Measurements from ENCODE around the gene GABRR3.

The GABRR3 gene

GRCh38 chr3:97988784-97989568, 46.1 kb downstream of the GABRR3 start:
- no peak for DNase-seq

GRCh38 chr3:97987306-97987705, 47.8 kb downstream of the GABRR3 start:
- no peak for DNase-seq

- DNase-seq = no peak
These were observed 51.1 kb downstream of the GABRR3 start for GRCh38 chr3:97983933-97984491.

- DNase-seq = no peak
These were observed 53.2 kb downstream of the GABRR3 start for GRCh38 chr3:97981886-97982285.

- no peak for DNase-seq
These were observed 55.5 kb downstream of the GABRR3 start for GRCh38 chr3:97979610-97980009.

- DNase-seq = no peak
These were observed 59.6 kb downstream of the GABRR3 start for GRCh38 chr3:97975466-97975865.

GRCh38 chr3:97974996-97975395, 60.1 kb downstream of the GABRR3 start:
- DNase-seq = no peak

GRCh38 chr3:97972976-97973375, 62.1 kb downstream of the GABRR3 start:
- no peak for DNase-seq

- DNase-seq = peak; percentile 34 to 66 (median 50)
These were observed 63.2 kb downstream of the GABRR3 start, which contains the start of gene RIOX2 for GRCh38 chr3:97971679-97972567. Gene RIOX2 (minus strand): TSS chr3:97972431. CDS start chr3:97967593, 4,838 bp downstream.

GRCh38 chr3:97970956-97971620, 64.0 kb downstream of the GABRR3 start:
- no peak for DNase-seq

GRCh38 chr3:97970156-97970555, 65.0 kb downstream of the GABRR3 start:
- no peak for DNase-seq

- no peak for DNase-seq
These were observed 65.6 kb downstream of the GABRR3 start for GRCh38 chr3:97969541-97969940.

GRCh38 chr3:97968376-97968775, 66.7 kb downstream of the GABRR3 start:
- DNase-seq = no peak

- DNase-seq = no peak
These were observed 67.1 kb downstream of the GABRR3 start for GRCh38 chr3:97967966-97968365.

GRCh38 chr3:97960993-97961766, 73.9 kb downstream of the GABRR3 start:
- no peak for DNase-seq

GRCh38 chr3:97960551-97960950, 74.6 kb downstream of the GABRR3 start:
- DNase-seq = no peak

GRCh38 chr3:97959872-97960271, 75.2 kb downstream of the GABRR3 start:
- DNase-seq = no peak

- no peak for DNase-seq
These were observed 76.3 kb downstream of the GABRR3 start for GRCh38 chr3:97958796-97959195.

- DNase-seq = no peak
These were observed 76.7 kb downstream of the GABRR3 start for GRCh38 chr3:97958396-97958795.

- no peak for DNase-seq
These were observed 77.4 kb downstream of the GABRR3 start for GRCh38 chr3:97957617-97958311.

GRCh38 chr3:97956051-97956450, 79.1 kb downstream of the GABRR3 start:
- DNase-seq = no peak
